Activated CD4-positive, alpha-beta T cell treated with anti-CD3 and anti-CD28 coated beads for 24 hours (primary cell): ENCODE data around the gene ANKRD27.
"Not testable (repeated sequence)": the region's sequence is repeated elsewhere in the genome, so short reads cannot be mapped to it uniquely, and the experiment has no call there.

ENCODE experiments used
- DNase-seq, 2 donors: peaks; one replicate each; pipeline ENCODE4 v3.0.0-alpha.2; 2020; ENCODE audit warnings: low read depth in 2 of 2

The ANKRD27 gene

GRCh38 chr19:32674931-32675719, at the start of gene ANKRD27:
TSS of gene ANKRD27 (minus strand) at chr19:32675180. CDS start at chr19:32659015, 16,165 bp downstream.
- peak; percentile 95 to 97 for DNase-seq

- no peak for DNase-seq
Observed at GRCh38 chr19:32720936-32721250, 45.9 kb upstream of the ANKRD27 start.

- no peak for DNase-seq
Observed at GRCh38 chr19:32720216-32720935, 45.4 kb upstream of the ANKRD27 start.

GRCh38 chr19:32719611-32720059, 44.7 kb upstream of the ANKRD27 start, which contains the start of gene TDRD12:
TSS of gene TDRD12 (plus strand) at chr19:32719767. CDS start at chr19:32720073, 306 bp downstream.
- no peak for DNase-seq

- DNase-seq: no peak
Observed at GRCh38 chr19:32718286-32718685, 43.3 kb upstream of the ANKRD27 start.

GRCh38 chr19:32717496-32717895, 42.5 kb upstream of the ANKRD27 start:
- no peak for DNase-seq

GRCh38 chr19:32716203-32716602, 41.2 kb upstream of the ANKRD27 start:
- not testable (repeated sequence) for DNase-seq

GRCh38 chr19:32711747-32712146, 36.8 kb upstream of the ANKRD27 start:
- no peak for DNase-seq

GRCh38 chr19:32709032-32709431, 34.1 kb upstream of the ANKRD27 start:
- DNase-seq: no peak

GRCh38 chr19:32708457-32708856, 33.5 kb upstream of the ANKRD27 start:
- no peak for DNase-seq

- DNase-seq: not testable (repeated sequence)
Observed at GRCh38 chr19:32704006-32704405, 29.0 kb upstream of the ANKRD27 start.

GRCh38 chr19:32702010-32702409, 27.0 kb upstream of the ANKRD27 start:
- DNase-seq: no peak

GRCh38 chr19:32700129-32700528, 25.1 kb upstream of the ANKRD27 start:
- not testable (repeated sequence) for DNase-seq

- not testable (repeated sequence) for DNase-seq
Observed at GRCh38 chr19:32696771-32697170, 21.8 kb upstream of the ANKRD27 start.

- DNase-seq: not testable (repeated sequence)
Observed at GRCh38 chr19:32695506-32695905, 20.5 kb upstream of the ANKRD27 start.

- not testable (repeated sequence) for DNase-seq
Observed at GRCh38 chr19:32694851-32695250, 19.9 kb upstream of the ANKRD27 start.

GRCh38 chr19:32694316-32694715, 19.3 kb upstream of the ANKRD27 start:
- DNase-seq: not testable (repeated sequence)

- peak in 1 of 2 donors; percentile 24 for DNase-seq
Observed at GRCh38 chr19:32693151-32694108, 18.4 kb upstream of the ANKRD27 start.

GRCh38 chr19:32692727-32693061, 17.7 kb upstream of the ANKRD27 start:
- no peak for DNase-seq

GRCh38 chr19:32691952-32692726, 17.2 kb upstream of the ANKRD27 start:
- DNase-seq: peak in 1 of 2 donors; percentile 28
